Activated naive CD4-positive, alpha-beta T cell treated with anti-CD3 and anti-CD28 coated beads, Interleukin-2, amount 10 ng/mL, durations not matched to agents 7 days and 5 days (primary cell): ENCODE measurements around the gene MC4R.

Experiments used
- CTCF ChIA-PET: fragments of 350-600 bp; sonication (Branson Sonifier 250); formaldehyde crosslinking; loops from one replicate; lab custom pipeline; 2021; ENCODE audit warnings: antibody characterized with exemption; lab: Charles Lee
- DNase-seq: peaks from one replicate; pipeline ENCODE4 v3.0.0-alpha.2; 2020
- H3K27ac Mint-ChIP-seq: one replicate; pipeline ENCODE4 v1.8.0; 2021; ENCODE audit warnings: mild to moderate bottlenecking, moderate library complexity, mixed read lengths
- H3K27me3 Mint-ChIP-seq: one replicate; pipeline ENCODE4 v1.8.0; 2021; ENCODE audit warnings: mild to moderate bottlenecking, mixed read lengths
- H3K36me3 Mint-ChIP-seq: one replicate; pipeline ENCODE4 v1.8.0; 2021; ENCODE audit warnings: mixed read lengths
- H3K4me1 Mint-ChIP-seq: one replicate; pipeline ENCODE4 v1.8.0; 2021; ENCODE audit warnings: mixed read lengths
- H3K4me3 Mint-ChIP-seq: one replicate; pipeline ENCODE4 v1.8.0; 2021; ENCODE audit warnings: mild to moderate bottlenecking, moderate library complexity, mixed read lengths
- H3K9me3 Mint-ChIP-seq: one replicate; pipeline ENCODE4 v1.8.0; 2021; ENCODE audit warnings: mixed read lengths

Gene MC4R

GRCh38 chr18:60372132-60372531, 443 bp downstream of the MC4R start:
- DNase-seq = no peak
- no peak overlapping the region for H3K27ac Mint-ChIP-seq
- H3K4me1 Mint-ChIP-seq = no peaks in the 10 kb centered on the region
- no peak overlapping the region for H3K4me3 Mint-ChIP-seq
- no peaks in the 10 kb centered on the region for H3K9me3 Mint-ChIP-seq
- no peaks in the 10 kb centered on the region for H3K27me3 Mint-ChIP-seq
- CTCF ChIA-PET = no interaction called here
- no peaks in the 10 kb centered on the region for H3K36me3 Mint-ChIP-seq

GRCh38 chr18:60358516-60358915, 14.1 kb downstream of the MC4R start:
- no peak for DNase-seq
- H3K27me3 Mint-ChIP-seq = no peaks in the 10 kb centered on the region
- CTCF ChIA-PET = no interaction called here
- H3K4me1 Mint-ChIP-seq = no peaks in the 10 kb centered on the region
- no peak overlapping the region for H3K27ac Mint-ChIP-seq
- no peaks in the 10 kb centered on the region for H3K36me3 Mint-ChIP-seq
- no peak overlapping the region for H3K4me3 Mint-ChIP-seq
- H3K9me3 Mint-ChIP-seq = no peaks in the 10 kb centered on the region

- H3K36me3 Mint-ChIP-seq = no peaks in the 10 kb centered on the region
- CTCF ChIA-PET = no interaction called here
- H3K27me3 Mint-ChIP-seq = no peaks in the 10 kb centered on the region
- H3K27ac Mint-ChIP-seq = no peak overlapping the region
- no peak for DNase-seq
- no peaks in the 10 kb centered on the region for H3K4me1 Mint-ChIP-seq
- peaks cover 2% of the 10 kb centered on the region for H3K9me3 Mint-ChIP-seq
- H3K4me3 Mint-ChIP-seq = no peak overlapping the region
Measured at GRCh38 chr18:60350941-60351340, 21.6 kb downstream of the MC4R start.

DNA sequence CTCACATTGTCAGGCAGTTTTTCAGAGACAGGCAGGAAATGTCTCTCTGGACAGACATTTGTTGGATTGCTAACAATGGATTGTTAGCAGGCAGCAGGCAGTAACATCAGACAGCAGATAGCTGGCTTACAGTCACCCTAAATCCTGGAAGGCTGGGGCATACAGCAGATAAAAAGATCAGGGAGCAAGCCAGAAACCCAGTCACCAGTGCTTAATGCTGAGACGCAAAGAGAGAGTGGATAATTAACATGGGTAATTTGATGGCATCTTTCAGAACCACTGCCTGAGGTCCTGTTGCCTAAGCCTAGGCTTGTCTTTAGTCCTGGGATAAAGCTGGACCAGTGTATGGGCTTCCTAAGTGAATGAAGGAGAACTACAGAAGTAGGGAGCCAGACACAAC, 22.4 kb downstream of the MC4R start:
- Mint-ChIP-seq H3K36me3 (no peaks in the 10 kb centered on the region), H3K4me1 (no peaks in the 10 kb centered on the region), H3K4me3 (no peak overlapping the region), H3K27ac (no peak overlapping the region), H3K27me3 (no peaks in the 10 kb centered on the region), H3K9me3 (peaks cover 2% of the 10 kb centered on the region)
- DNase-seq = no peak
- CTCF ChIA-PET = no interaction called here

DNA sequence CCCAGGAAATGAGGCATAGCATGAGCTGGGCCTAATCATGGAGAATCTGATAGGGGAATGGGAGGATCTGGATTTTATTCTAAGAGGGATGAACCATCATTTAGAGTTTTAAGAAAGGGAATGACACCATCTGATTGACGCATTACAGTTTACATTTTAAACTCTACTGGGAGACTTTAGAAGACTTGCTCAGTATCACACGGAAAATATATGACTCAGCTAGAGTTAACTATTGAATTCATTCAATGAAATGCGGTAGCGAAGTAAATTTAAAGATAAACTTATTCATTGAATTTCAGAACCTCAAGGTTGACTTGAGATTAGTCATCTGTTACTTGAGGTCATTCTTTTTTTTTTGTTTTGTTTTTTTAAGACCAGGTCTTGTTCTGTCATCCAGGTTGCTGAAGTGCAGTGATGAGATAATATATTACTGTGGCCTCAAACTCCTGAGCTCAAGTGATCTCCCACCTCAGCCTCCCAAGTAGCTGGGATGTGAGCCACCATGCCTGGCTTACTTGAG, 25.0 kb downstream of the MC4R start:
- H3K36me3 Mint-ChIP-seq = no peaks in the 10 kb centered on the region
- no peaks in the 10 kb centered on the region for H3K27me3 Mint-ChIP-seq
- no peak for DNase-seq
- H3K4me1 Mint-ChIP-seq = no peaks in the 10 kb centered on the region
- H3K4me3 Mint-ChIP-seq = no peak overlapping the region
- CTCF ChIA-PET = no interaction called here
- peaks cover 2% of the 10 kb centered on the region for H3K9me3 Mint-ChIP-seq
- H3K27ac Mint-ChIP-seq = no peak overlapping the region

DNA sequence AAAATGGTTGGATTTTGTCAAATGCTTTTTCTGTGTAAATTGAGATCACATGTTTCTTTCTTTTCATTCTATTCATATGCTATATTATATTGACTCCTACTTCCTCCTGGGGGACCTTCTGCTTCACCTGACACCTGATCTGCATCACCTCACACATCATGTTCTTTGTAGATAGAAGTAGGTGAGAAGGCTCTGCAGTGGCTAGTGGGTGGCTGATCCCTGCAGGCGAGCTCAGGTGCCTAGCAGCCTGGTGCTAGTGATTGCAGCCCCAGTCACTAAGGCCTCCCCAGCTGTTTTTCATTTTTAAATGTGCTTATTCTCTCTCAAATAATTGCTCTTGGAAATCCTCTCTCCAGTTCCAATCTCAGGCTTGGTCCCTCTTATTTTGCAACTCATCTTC, 33.6 kb downstream of the MC4R start:
- H3K27me3 Mint-ChIP-seq = no peaks in the 10 kb centered on the region
- H3K4me3 Mint-ChIP-seq = no peak overlapping the region
- H3K4me1 Mint-ChIP-seq = no peaks in the 10 kb centered on the region
- H3K27ac Mint-ChIP-seq = no peak overlapping the region
- CTCF ChIA-PET = no interaction called here
- no peaks in the 10 kb centered on the region for H3K36me3 Mint-ChIP-seq
- no peaks in the 10 kb centered on the region for H3K9me3 Mint-ChIP-seq
- DNase-seq = no peak

DNA sequence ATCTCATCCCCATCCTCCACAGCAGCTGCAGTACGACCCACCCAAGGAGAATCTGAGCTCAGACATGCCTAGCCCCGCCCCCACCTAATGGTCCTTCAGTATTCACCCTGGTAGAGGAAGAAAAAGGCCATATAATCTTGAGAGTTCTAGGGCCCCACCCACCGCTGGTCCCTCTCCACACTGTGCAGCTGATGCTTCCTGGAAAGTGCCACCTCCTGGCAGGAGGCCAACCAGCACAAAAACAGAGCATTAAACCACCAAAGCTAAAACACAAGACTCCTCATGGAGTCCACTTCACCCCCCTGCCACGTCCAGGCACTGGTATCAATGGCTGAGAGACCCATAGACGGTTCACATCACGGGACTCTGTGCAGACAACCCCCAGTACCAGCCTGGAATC, 40.7 kb downstream of the MC4R start:
- CTCF ChIA-PET = no interaction called here
- Mint-ChIP-seq H3K9me3 (peaks cover 9% of the 10 kb centered on the region), H3K4me3 (no peak overlapping the region), H3K27me3 (no peaks in the 10 kb centered on the region), H3K36me3 (no peaks in the 10 kb centered on the region), H3K4me1 (no peaks in the 10 kb centered on the region), H3K27ac (no peak overlapping the region)
- DNase-seq = no peak

- Mint-ChIP-seq H3K36me3 (no peaks in the 10 kb centered on the region), H3K4me1 (no peaks in the 10 kb centered on the region), H3K9me3 (peaks cover 9% of the 10 kb centered on the region), H3K4me3 (no peak overlapping the region), H3K27ac (no peak overlapping the region), H3K27me3 (no peaks in the 10 kb centered on the region)
- CTCF ChIA-PET = no interaction called here
- no peak for DNase-seq
Measured at GRCh38 chr18:60329131-60329530, 43.4 kb downstream of the MC4R start.

- no peaks in the 10 kb centered on the region for H3K4me1 Mint-ChIP-seq
- CTCF ChIA-PET = no interaction called here
- DNase-seq = no peak
- H3K27ac Mint-ChIP-seq = no peak overlapping the region
- peaks cover 6% of the 10 kb centered on the region for H3K9me3 Mint-ChIP-seq
- no peaks in the 10 kb centered on the region for H3K27me3 Mint-ChIP-seq
- no peak overlapping the region for H3K4me3 Mint-ChIP-seq
- H3K36me3 Mint-ChIP-seq = no peaks in the 10 kb centered on the region
Measured at GRCh38 chr18:60327880-60328279, 44.7 kb downstream of the MC4R start.

- Mint-ChIP-seq H3K27me3 (no peaks in the 10 kb centered on the region), H3K4me1 (no peaks in the 10 kb centered on the region), H3K27ac (no peak overlapping the region), H3K4me3 (no peak overlapping the region), H3K9me3 (peaks cover 5% of the 10 kb centered on the region), H3K36me3 (no peaks in the 10 kb centered on the region)
- no peak for DNase-seq
- CTCF ChIA-PET = no interaction called here
Measured at GRCh38 chr18:60322591-60322990, 50.0 kb downstream of the MC4R start.
